Measurements from ENCODE around the gene SPRN. TPM values are rescaled to one million over a fixed set of nuclear protein-coding genes. Genes with fewer than 3 reads are reported as not detected.

Gene SPRN
- polyA plus RNA-seq, 2 of the 4 experiments (the other 2 are of a cell fraction) = 0.06 to 0.15 TPM

- no peak for ATAC-seq
- CTCF ChIA-PET = interaction anchor here (0.9 to 1.3 kb wide), 2 partner anchors 10 to 29 kb away, joined by 3 to 4 read pairs; no protein-coding TSS in a partner anchor
Observed at GRCh38 chr10:133466683-133467275, 42.4 kb upstream of the SPRN start.

DNA sequence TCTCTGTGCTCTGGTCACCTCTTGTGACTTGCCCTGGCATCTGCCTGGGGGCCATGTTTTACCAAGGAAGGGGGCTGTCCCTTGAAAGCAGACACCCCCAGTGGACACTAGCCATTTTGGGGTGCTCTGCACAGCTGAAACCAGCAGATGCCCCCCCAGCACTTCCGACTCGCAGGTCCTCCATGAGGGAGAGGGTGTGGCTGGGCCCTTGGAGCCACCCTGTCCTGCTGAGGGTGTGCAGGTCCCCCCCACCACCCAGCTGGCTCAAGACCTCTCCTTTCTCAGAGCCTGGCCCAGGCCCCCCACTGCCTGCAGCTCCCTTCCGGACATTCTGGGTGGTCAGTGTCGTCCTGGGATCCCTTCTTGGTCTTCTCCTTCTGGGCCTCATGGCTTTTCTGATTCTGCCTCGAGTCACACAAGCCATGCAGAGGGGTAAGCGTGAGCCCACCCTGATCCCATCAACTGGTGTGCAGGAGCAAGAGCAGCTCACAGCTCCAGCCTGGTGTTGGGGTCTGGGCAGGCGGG, 41.6 kb upstream of the SPRN start:
- Histone ChIP-seq H3K4me2 (no peak overlapping the region), H3K4me1 (no peaks in the 10 kb centered on the region), H3K27ac (no peak overlapping the region), H3K9me3 (no peaks in the 10 kb centered on the region; the same call in 2 of the 3 replicates), H3K4me3 (no peak overlapping the region)
- ChIA-PET CTCF (interaction anchor here (0.9 to 1.3 kb wide), 2 partner anchors 9 to 28 kb away, joined by 3 to 4 read pairs; no protein-coding TSS in a partner anchor), POLR2A (no interaction called here)
- no peak for FAIRE-seq
- no peak for TF ChIP-seq HOXA7 (CRISPR knock-in tag; IDR thresholded peaks at IDR 0.05)
- no peak for TF ChIP-seq CBX8 (IDR thresholded peaks at IDR 0.05)
- TF ChIP-seq, protein P1, sequence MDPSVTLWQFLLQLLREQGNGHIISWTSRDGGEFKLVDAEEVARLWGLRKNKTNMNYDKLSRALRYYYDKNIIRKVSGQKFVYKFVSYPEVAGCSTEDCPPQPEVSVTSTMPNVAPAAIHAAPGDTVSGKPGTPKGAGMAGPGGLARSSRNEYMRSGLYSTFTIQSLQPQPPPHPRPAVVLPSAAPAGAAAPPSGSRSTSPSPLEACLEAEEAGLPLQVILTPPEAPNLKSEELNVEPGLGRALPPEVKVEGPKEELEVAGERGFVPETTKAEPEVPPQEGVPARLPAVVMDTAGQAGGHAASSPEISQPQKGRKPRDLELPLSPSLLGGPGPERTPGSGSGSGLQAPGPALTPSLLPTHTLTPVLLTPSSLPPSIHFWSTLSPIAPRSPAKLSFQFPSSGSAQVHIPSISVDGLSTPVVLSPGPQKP (IDR thresholded peaks at IDR 0.05; ENCODE audit: low read depth, low read length) = no peak
- no peak for TF ChIP-seq RCOR1 (IDR thresholded peaks at IDR 0.05; ENCODE audit: low read depth, low read length)
- TF ChIP-seq GATA3 (IDR thresholded peaks at IDR 0.05; ENCODE audit: borderline replicate concordance) = no peak
- TF ChIP-seq, protein P2, sequence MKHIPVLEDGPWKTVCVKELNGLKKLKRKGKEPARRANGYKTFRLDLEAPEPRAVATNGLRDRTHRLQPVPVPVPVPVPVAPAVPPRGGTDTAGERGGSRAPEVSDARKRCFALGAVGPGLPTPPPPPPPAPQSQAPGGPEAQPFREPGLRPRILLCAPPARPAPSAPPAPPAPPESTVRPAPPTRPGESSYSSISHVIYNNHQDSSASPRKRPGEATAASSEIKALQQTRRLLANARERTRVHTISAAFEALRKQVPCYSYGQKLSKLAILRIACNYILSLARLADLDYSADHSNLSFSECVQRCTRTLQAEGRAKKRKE (CRISPR knock-in tag; IDR thresholded peaks at IDR 0.05; ENCODE audit: low read depth) = no peak
- TF ChIP-seq JUN (IDR thresholded peaks at IDR 0.05) = no peak
- no peak for TF ChIP-seq EHF (CRISPR knock-in tag; IDR thresholded peaks at IDR 0.05)
- TF ChIP-seq POLR2A (IDR thresholded peaks at IDR 0.05; ENCODE audit: low read length) = no peak
- no peak for TF ChIP-seq POLR2AphosphoS2 (conservative IDR thresholded peaks at IDR 0.05; ENCODE audit: low read length)
- TF ChIP-seq, protein P3, sequence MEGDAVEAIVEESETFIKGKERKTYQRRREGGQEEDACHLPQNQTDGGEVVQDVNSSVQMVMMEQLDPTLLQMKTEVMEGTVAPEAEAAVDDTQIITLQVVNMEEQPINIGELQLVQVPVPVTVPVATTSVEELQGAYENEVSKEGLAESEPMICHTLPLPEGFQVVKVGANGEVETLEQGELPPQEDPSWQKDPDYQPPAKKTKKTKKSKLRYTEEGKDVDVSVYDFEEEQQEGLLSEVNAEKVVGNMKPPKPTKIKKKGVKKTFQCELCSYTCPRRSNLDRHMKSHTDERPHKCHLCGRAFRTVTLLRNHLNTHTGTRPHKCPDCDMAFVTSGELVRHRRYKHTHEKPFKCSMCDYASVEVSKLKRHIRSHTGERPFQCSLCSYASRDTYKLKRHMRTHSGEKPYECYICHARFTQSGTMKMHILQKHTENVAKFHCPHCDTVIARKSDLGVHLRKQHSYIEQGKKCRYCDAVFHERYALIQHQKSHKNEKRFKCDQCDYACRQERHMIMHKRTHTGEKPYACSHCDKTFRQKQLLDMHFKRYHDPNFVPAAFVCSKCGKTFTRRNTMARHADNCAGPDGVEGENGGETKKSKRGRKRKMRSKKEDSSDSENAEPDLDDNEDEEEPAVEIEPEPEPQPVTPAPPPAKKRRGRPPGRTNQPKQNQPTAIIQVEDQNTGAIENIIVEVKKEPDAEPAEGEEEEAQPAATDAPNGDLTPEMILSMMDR (IDR thresholded peaks at IDR 0.05) = no peak
- TF ChIP-seq NPAS2 (CRISPR knock-in tag; IDR thresholded peaks at IDR 0.05; ENCODE audit: borderline replicate concordance) = no peak
- TF ChIP-seq KDM5A (IDR thresholded peaks at IDR 0.05) = no peak
- TF ChIP-seq CBX2 (IDR thresholded peaks at IDR 0.05; ENCODE audit: borderline replicate concordance, low read depth) = no peak
- no peak for TF ChIP-seq REST (IDR thresholded peaks at IDR 0.05)
- TF ChIP-seq BHLHE40 (IDR thresholded peaks at IDR 0.05; ENCODE audit: low read depth, low read length) = no peak
- 56% methylated on average over 7 of the region's 7 CpGs for whole genome bisulfite sequencing (ENCODE audit: missing lambda C conversion rate)
- no peak for DNase-seq (ENCODE audit: low read depth in 1 of 2, low spot score in 1 of 2)
- no peak for ATAC-seq

More at GRCh38 chr10:133466683-133467275, 42.4 kb upstream of the SPRN start:
- Histone ChIP-seq H3K4me3 (no peak overlapping the region), H3K27ac (no peak overlapping the region), H3K4me1 (no peaks in the 10 kb centered on the region), H3K9me3 (no peaks in the 10 kb centered on the region; the same call in 2 of the 3 replicates), H3K4me2 (no peak overlapping the region)
- no peak for DNase-seq (ENCODE audit: low read depth in 1 of 2, low spot score in 1 of 2)
- no peak for FAIRE-seq
- POLR2A ChIA-PET = no interaction called here
- 49% methylated on average over 7 of the region's 7 CpGs for WGBS (ENCODE audit: missing lambda C conversion rate)
- TF ChIP-seq POLR2A (IDR thresholded peaks at IDR 0.05; ENCODE audit: low read length) (no peak), FOSB (CRISPR knock-in tag; IDR thresholded peaks at IDR 0.05) (no peak), KDM5A (IDR thresholded peaks at IDR 0.05) (no peak)
